K562 (cell line): ENCODE results near the gene ANKRD34A.

ENCODE experiments used
- ATF1 ChIP-seq, 2 experiments: fragments of 450-650 bp in 1 of 2; IDR thresholded peaks; 2 replicates each; pipeline ENCODE4 v1.6.1; 2016; ENCODE audit warnings: missing compliant biosample characterization in 1 of 2, missing genetic modification characterization in 1 of 2
- BHLHE40 ChIP-seq: IDR thresholded peaks from 2 replicates; pipeline ENCODE4 v1.6.1; 2011; ENCODE audit warnings: low read length, improper control_type of control experiment
- KDM5B ChIP-seq: fragments of 200-600 bp; sonication (generic); IDR thresholded peaks from 2 replicates; pipeline ENCODE4 v1.6.1; 2012; ENCODE audit warnings: low read depth, mild to moderate bottlenecking, moderate library complexity, low read length, control low read depth, inconsistent platforms; ENCODE audit not compliant: insufficient replicate concordance
- NFYB ChIP-seq: IDR thresholded peaks from 2 replicates; pipeline ENCODE4 v1.6.1; 2011; ENCODE audit warnings: mild to moderate bottlenecking, moderate library complexity; ENCODE audit not compliant: insufficient read length; ENCODE audit errors: extremely low read depth
- RFX5 ChIP-seq: IDR thresholded peaks from 2 replicates; pipeline ENCODE4 v1.6.1; 2011; ENCODE audit warnings: low read depth, mild to moderate bottlenecking, improper control_type of control experiment, low read length
- RNF2 ChIP-seq: sonication (generic); IDR thresholded peaks from 2 replicates; pipeline ENCODE4 v1.6.1; 2016
- SIN3A ChIP-seq, 2 experiments: fragments of 150-350 bp in 1 of 2; IDR thresholded peaks; 2 replicates each; pipeline ENCODE4 v1.6.1; 2011 to 2016; ENCODE audit warnings: borderline replicate concordance in 2 of 2, low read depth in 2 of 2, low read length in 2 of 2, mild to moderate bottlenecking in 2 of 2, moderate library complexity in 2 of 2; ENCODE audit not compliant: control insufficient read depth in 1 of 2
- ZNF766 ChIP-seq: fragments of 200-800 bp; sonication (Bioruptor generic); conservative IDR thresholded peaks from 2 replicates; pipeline ENCODE4 v1.6.1; 2016; ENCODE audit warnings: missing genetic modification characterization, missing compliant biosample characterization
- TF ChIP-seq, protein P1 (sequence below), 3 experiments: IDR thresholded peaks in 2 of 3; conservative IDR thresholded peaks in 1 of 3; 2 replicates each; pipeline ENCODE4 v1.5.1; 2011 to 2012; ENCODE audit warnings: low read length in 3 of 3, mild to moderate bottlenecking in 3 of 3, control low read depth in 2 of 3, improper control_type of control experiment in 1 of 3, inconsistent platforms in 1 of 3, low read depth in 1 of 3, mixed read lengths in 1 of 3, moderate library complexity in 1 of 3; ENCODE audit not compliant: insufficient read depth in 2 of 3
- TF ChIP-seq, protein P2 (sequence below): sonication (generic); formaldehyde crosslinking; IDR thresholded peaks from 2 replicates; pipeline ENCODE4 v1.8.1; 2023; ENCODE audit warnings: mild to moderate bottlenecking, missing genetic modification reagents

DNA sequence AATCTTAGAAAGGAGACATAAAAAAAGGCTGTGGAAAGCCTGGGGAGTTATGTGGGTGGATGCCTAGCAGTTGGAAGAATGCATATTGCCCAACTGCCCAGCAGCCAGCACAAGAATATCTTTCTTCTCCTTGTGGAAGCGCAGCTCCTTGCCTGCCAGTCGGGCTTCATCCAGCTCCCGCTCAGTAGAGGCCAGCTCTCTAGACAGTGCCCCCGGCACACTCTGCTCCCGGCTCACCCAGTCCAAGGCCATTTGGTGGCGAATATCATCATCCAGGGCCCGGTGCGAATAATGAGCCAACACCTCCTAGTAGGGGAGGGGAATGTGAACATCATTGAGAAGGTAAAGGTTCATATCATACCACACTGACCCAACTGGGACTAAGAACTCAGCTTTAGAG is 28.1 kb downstream of the ANKRD34A start:
- TF ChIP-seq SIN3A (IDR thresholded peaks at IDR 0.05; ENCODE audit: borderline replicate concordance in 2 of 2, control insufficient read depth in 1 of 2, low read depth in 2 of 2, low read length in 2 of 2) (no peak), ZNF766 (CRISPR knock-in tag) (no peak), NFYB (no peak), RFX5 (no peak), BHLHE40 (no peak), ATF1 (CRISPR knock-in tag; IDR thresholded peaks at IDR 0.05) (no peak), ATF1 (tag; IDR thresholded peaks at IDR 0.05) (no peak), RNF2 (no peak), KDM5B (no peak)
- TF ChIP-seq, protein P1, sequence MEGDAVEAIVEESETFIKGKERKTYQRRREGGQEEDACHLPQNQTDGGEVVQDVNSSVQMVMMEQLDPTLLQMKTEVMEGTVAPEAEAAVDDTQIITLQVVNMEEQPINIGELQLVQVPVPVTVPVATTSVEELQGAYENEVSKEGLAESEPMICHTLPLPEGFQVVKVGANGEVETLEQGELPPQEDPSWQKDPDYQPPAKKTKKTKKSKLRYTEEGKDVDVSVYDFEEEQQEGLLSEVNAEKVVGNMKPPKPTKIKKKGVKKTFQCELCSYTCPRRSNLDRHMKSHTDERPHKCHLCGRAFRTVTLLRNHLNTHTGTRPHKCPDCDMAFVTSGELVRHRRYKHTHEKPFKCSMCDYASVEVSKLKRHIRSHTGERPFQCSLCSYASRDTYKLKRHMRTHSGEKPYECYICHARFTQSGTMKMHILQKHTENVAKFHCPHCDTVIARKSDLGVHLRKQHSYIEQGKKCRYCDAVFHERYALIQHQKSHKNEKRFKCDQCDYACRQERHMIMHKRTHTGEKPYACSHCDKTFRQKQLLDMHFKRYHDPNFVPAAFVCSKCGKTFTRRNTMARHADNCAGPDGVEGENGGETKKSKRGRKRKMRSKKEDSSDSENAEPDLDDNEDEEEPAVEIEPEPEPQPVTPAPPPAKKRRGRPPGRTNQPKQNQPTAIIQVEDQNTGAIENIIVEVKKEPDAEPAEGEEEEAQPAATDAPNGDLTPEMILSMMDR (IDR thresholded peaks at IDR 0.05 in 2 of 3, conservative IDR thresholded peaks at IDR 0.05 in 1 of 3; ENCODE audit: insufficient read depth in 2 of 3, low read depth in 1 of 3, low read length in 3 of 3) = no peak
- TF ChIP-seq, protein P2, sequence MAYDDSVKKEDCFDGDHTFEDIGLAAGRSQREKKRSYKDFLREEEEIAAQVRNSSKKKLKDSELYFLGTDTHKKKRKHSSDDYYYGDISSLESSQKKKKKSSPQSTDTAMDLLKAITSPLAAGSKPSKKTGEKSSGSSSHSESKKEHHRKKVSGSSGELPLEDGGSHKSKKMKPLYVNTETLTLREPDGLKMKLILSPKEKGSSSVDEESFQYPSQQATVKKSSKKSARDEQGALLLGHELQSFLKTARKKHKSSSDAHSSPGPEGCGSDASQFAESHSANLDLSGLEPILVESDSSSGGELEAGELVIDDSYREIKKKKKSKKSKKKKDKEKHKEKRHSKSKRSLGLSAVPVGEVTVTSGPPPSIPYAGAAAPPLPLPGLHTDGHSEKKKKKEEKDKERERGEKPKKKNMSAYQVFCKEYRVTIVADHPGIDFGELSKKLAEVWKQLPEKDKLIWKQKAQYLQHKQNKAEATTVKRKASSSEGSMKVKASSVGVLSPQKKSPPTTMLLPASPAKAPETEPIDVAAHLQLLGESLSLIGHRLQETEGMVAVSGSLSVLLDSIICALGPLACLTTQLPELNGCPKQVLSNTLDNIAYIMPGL (CRISPR knock-in tag) = no peak
